Measurements from ENCODE around the gene ADCY5. TPM values are rescaled to one million over a fixed set of nuclear protein-coding genes. Genes with fewer than 3 reads are reported as not detected.

Gene ADCY5
- total RNA-seq, 2 experiments from 2014 or later, result not detected

GRCh38 chr3:123318374-123318773 is 130.5 kb downstream of the ADCY5 start:
- ATAC-seq (no peak), DNase-seq (no peak)
- Mint-ChIP-seq H3K27me3 (ENCODE audit: low read depth) (peaks cover 10% of the 10 kb centered on the region), H3K4me1 (ENCODE audit: low read depth) (no peaks in the 10 kb centered on the region), H3K36me3 (ENCODE audit: low read depth) (no peaks in the 10 kb centered on the region), H3K4me3 (no peak overlapping the region), H3K27ac (no peak overlapping the region), H3K9me3 (ENCODE audit: insufficient read depth) (no peaks in the 10 kb centered on the region)
- ChIA-PET CTCF (interaction anchor here (0.6 kb wide), 1 partner anchor 11 kb away, joined by 3 read pairs; no protein-coding TSS in a partner anchor), POLR2A (no interaction called here)

DNA sequence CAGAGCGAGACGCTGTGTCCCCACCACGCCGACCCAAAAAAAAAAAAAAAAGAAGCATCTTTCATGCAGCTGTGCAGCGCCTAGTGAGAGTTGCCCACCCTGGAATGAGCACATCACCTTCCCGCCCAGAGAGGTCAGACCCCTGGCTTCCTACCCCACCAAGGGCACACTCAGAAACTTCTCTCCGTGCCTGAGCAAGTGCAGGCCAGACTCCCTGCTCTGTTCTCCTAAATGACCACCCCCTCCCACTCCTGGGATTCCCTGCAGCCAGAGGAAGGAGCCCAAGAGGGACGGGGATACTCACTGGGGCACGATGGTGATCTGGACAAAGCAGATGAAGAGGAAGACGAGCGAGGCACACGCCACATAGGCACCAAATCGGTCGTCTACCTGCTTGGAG is 131.2 kb downstream of the ADCY5 start:
- no peak overlapping the region for H3K27ac Mint-ChIP-seq
- CTCF ChIA-PET, result no interaction called here
- no peaks in the 10 kb centered on the region for H3K9me3 Mint-ChIP-seq (ENCODE audit: insufficient read depth)
- no peak overlapping the region for H3K4me3 Mint-ChIP-seq
- DNase-seq (no peak), ATAC-seq (no peak)
- POLR2A ChIA-PET, result no interaction called here
- no peaks in the 10 kb centered on the region for H3K4me1 Mint-ChIP-seq (ENCODE audit: low read depth)
- H3K27me3 Mint-ChIP-seq (ENCODE audit: low read depth), result peaks cover 11% of the 10 kb centered on the region
- no peaks in the 10 kb centered on the region for H3K36me3 Mint-ChIP-seq (ENCODE audit: low read depth)

GRCh38 chr3:123315271-123315595 is 133.7 kb downstream of the ADCY5 start:
- POLR2A ChIA-PET, result no interaction called here
- Mint-ChIP-seq H3K4me1 (ENCODE audit: low read depth) (no peaks in the 10 kb centered on the region), H3K9me3 (ENCODE audit: insufficient read depth) (no peaks in the 10 kb centered on the region), H3K36me3 (ENCODE audit: low read depth) (no peaks in the 10 kb centered on the region), H3K27ac (no peak overlapping the region), H3K27me3 (ENCODE audit: low read depth) (peaks cover 14% of the 10 kb centered on the region), H3K4me3 (no peak overlapping the region)
- CTCF ChIA-PET, result no interaction called here
- no peak for DNase-seq
- ATAC-seq, result no peak

- Mint-ChIP-seq H3K27ac (no peak overlapping the region), H3K36me3 (ENCODE audit: low read depth) (no peaks in the 10 kb centered on the region), H3K27me3 (ENCODE audit: low read depth) (peaks cover 14% of the 10 kb centered on the region), H3K9me3 (ENCODE audit: insufficient read depth) (no peaks in the 10 kb centered on the region), H3K4me1 (ENCODE audit: low read depth) (no peaks in the 10 kb centered on the region), H3K4me3 (no peak overlapping the region)
- ATAC-seq (no peak), DNase-seq (no peak)
- ChIA-PET POLR2A (no interaction called here), CTCF (no interaction called here)
Measured at GRCh38 chr3:123314359-123315270, 134.3 kb downstream of the ADCY5 start.

DNA sequence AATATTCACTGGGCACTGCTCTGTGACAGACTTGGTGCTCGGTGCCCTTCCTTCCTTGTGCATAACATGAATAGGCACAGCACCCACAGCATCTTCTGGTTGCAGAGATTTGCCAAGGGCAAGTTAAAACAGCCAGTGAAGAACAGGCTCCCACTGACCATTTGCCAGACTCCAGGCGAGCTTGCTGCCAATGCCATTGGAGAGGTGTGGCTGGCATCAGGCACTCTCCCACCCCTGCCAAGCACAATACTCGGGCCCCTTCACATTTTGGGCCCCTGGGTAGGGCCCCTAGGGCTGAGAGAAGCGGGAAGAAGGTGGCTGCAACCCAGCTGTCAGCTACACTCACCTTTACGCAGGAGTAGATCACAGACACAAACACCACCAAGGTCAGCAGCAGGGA is 135.0 kb downstream of the ADCY5 start:
- DNase-seq (no peak), ATAC-seq (no peak)
- CTCF ChIA-PET, result no interaction called here
- no peak overlapping the region for H3K4me3 Mint-ChIP-seq
- no peaks in the 10 kb centered on the region for H3K9me3 Mint-ChIP-seq (ENCODE audit: insufficient read depth)
- no peak overlapping the region for H3K27ac Mint-ChIP-seq
- H3K36me3 Mint-ChIP-seq (ENCODE audit: low read depth), result no peaks in the 10 kb centered on the region
- H3K27me3 Mint-ChIP-seq (ENCODE audit: low read depth), result peaks cover 14% of the 10 kb centered on the region
- H3K4me1 Mint-ChIP-seq (ENCODE audit: low read depth), result no peaks in the 10 kb centered on the region
- POLR2A ChIA-PET, result no interaction called here

GRCh38 chr3:123312331-123313265 is 136.3 kb downstream of the ADCY5 start:
- DNase-seq (no peak), ATAC-seq (no peak)
- Mint-ChIP-seq H3K36me3 (ENCODE audit: low read depth) (no peaks in the 10 kb centered on the region), H3K9me3 (ENCODE audit: insufficient read depth) (no peaks in the 10 kb centered on the region), H3K27me3 (ENCODE audit: low read depth) (peaks cover 16% of the 10 kb centered on the region), H3K4me1 (ENCODE audit: low read depth) (no peaks in the 10 kb centered on the region), H3K4me3 (no peak overlapping the region), H3K27ac (no peak overlapping the region)
- ChIA-PET POLR2A (no interaction called here), CTCF (no interaction called here)

DNA sequence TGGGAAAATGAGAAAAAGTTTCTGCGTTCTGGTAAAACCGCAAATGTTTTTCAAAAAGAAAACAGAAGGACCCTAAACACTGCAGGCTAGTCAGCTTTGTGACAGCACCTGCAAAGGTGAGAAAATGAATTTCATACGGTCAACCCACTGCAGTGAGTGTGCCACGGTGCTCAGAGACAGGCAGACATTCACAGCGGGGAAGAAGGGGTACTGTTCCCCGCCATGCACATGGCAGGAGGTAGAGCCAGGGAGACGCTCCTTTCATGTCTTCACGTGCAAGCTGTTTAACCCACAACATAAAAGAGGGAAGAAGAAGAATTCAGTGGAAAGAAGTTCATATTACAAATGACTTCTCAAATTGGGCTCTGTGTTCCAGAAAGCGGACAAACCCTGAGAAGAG is 137.7 kb downstream of the ADCY5 start:
- ChIA-PET POLR2A (no interaction called here), CTCF (no interaction called here)
- Mint-ChIP-seq H3K4me3 (no peak overlapping the region), H3K4me1 (ENCODE audit: low read depth) (no peaks in the 10 kb centered on the region), H3K27me3 (ENCODE audit: low read depth) (peaks cover 13% of the 10 kb centered on the region), H3K27ac (no peak overlapping the region), H3K36me3 (ENCODE audit: low read depth) (no peaks in the 10 kb centered on the region), H3K9me3 (ENCODE audit: insufficient read depth) (no peaks in the 10 kb centered on the region)
- no peak for ATAC-seq
- no peak for DNase-seq

- Mint-ChIP-seq H3K27me3 (ENCODE audit: low read depth) (peaks cover 12% of the 10 kb centered on the region), H3K4me1 (ENCODE audit: low read depth) (no peaks in the 10 kb centered on the region), H3K27ac (no peak overlapping the region), H3K9me3 (ENCODE audit: insufficient read depth) (no peaks in the 10 kb centered on the region), H3K36me3 (ENCODE audit: low read depth) (no peaks in the 10 kb centered on the region), H3K4me3 (no peak overlapping the region)
- DNase-seq (no peak), ATAC-seq (no peak)
- POLR2A ChIA-PET, result no interaction called here
- CTCF ChIA-PET, result no interaction called here
Measured at GRCh38 chr3:123310741-123311140, 138.1 kb downstream of the ADCY5 start.

GRCh38 chr3:123310186-123310585 is 138.7 kb downstream of the ADCY5 start:
- no peak for DNase-seq
- H3K27ac Mint-ChIP-seq, result no peak overlapping the region
- no peaks in the 10 kb centered on the region for H3K9me3 Mint-ChIP-seq (ENCODE audit: insufficient read depth)
- no peak for ATAC-seq
- no peaks in the 10 kb centered on the region for H3K36me3 Mint-ChIP-seq (ENCODE audit: low read depth)
- H3K27me3 Mint-ChIP-seq (ENCODE audit: low read depth), result peaks cover 10% of the 10 kb centered on the region
- ChIA-PET POLR2A (no interaction called here), CTCF (no interaction called here)
- no peaks in the 10 kb centered on the region for H3K4me1 Mint-ChIP-seq (ENCODE audit: low read depth)
- H3K4me3 Mint-ChIP-seq, result no peak overlapping the region

DNA sequence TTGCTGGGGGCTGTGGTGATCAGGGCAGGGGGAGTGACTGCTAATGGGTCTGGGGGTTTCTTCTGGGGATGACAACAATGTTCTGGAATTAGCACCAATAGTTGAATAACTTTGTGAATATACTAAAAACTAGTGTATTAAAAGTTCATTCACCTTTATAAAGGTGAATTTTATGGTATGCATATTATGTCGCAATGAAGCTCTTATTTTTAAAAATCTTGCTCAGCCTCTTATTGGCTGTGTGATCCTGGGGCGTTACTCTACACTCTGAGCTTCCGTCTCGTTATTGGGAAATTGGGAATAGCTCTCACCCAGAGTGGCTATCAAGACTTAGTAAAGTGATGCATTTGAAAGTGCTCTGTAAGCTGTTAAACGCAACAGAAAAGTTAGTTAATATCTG is 141.8 kb downstream of the ADCY5 start:
- DNase-seq (no peak), ATAC-seq (no peak)
- no peaks in the 10 kb centered on the region for H3K4me1 Mint-ChIP-seq (ENCODE audit: low read depth)
- H3K27me3 Mint-ChIP-seq (ENCODE audit: low read depth), result peaks cover 4% of the 10 kb centered on the region
- H3K4me3 Mint-ChIP-seq, result no peak overlapping the region
- ChIA-PET POLR2A (no interaction called here), CTCF (interaction anchor here (0.9 to 1.1 kb wide), 2 partner anchors 22 to 252 kb away, joined by 3 to 4 read pairs; no protein-coding TSS in a partner anchor)
- no peaks in the 10 kb centered on the region for H3K36me3 Mint-ChIP-seq (ENCODE audit: low read depth)
- H3K27ac Mint-ChIP-seq, result no peak overlapping the region
- no peaks in the 10 kb centered on the region for H3K9me3 Mint-ChIP-seq (ENCODE audit: insufficient read depth)

DNA sequence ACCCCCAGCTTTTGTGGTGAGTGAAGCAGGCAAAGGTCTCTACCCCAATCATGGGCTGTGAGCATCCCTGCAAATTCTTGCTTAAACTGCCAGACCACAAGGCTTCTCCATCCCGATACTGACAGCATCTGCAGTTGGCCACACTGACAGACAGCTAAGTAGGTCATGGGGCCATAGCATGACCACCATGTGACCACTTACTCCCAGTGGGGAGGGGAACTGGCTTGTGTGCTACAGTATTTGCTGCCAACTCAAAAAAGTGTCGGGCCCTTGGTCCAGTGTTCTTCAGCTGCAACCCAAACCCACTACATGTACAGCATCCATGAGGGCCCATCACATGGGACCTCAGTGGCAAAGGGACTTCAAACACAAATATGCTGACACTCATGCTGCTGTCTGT is 143.7 kb downstream of the ADCY5 start:
- DNase-seq (no peak), ATAC-seq (no peak)
- no peaks in the 10 kb centered on the region for H3K9me3 Mint-ChIP-seq (ENCODE audit: insufficient read depth)
- POLR2A ChIA-PET, result no interaction called here
- no peak overlapping the region for H3K27ac Mint-ChIP-seq
- H3K4me3 Mint-ChIP-seq, result no peak overlapping the region
- CTCF ChIA-PET, result no interaction called here
- no peaks in the 10 kb centered on the region for H3K4me1 Mint-ChIP-seq (ENCODE audit: low read depth)
- H3K36me3 Mint-ChIP-seq (ENCODE audit: low read depth), result no peaks in the 10 kb centered on the region
- H3K27me3 Mint-ChIP-seq (ENCODE audit: low read depth), result peaks cover 2% of the 10 kb centered on the region

GRCh38 chr3:123303976-123304560 is 144.8 kb downstream of the ADCY5 start:
- DNase-seq, result no peak
- no peaks in the 10 kb centered on the region for H3K36me3 Mint-ChIP-seq (ENCODE audit: low read depth)
- no peak for ATAC-seq
- ChIA-PET POLR2A (no interaction called here), CTCF (no interaction called here)
- no peaks in the 10 kb centered on the region for H3K4me1 Mint-ChIP-seq (ENCODE audit: low read depth)
- no peak overlapping the region for H3K27ac Mint-ChIP-seq
- H3K27me3 Mint-ChIP-seq (ENCODE audit: low read depth), result peaks cover 2% of the 10 kb centered on the region
- no peaks in the 10 kb centered on the region for H3K9me3 Mint-ChIP-seq (ENCODE audit: insufficient read depth)
- H3K4me3 Mint-ChIP-seq, result no peak overlapping the region
